IMR-90 (cell line): Measurements from ENCODE around the gene SLC7A9. TPM values are rescaled to one million over a fixed set of nuclear protein-coding genes. Genes with fewer than 3 reads are reported as not detected.

Experiments used
- ATAC-seq: fragments of 200-7000 bp; cut with Tn5 transposase; 2 replicates; pipeline ENCODE4 v1.9.1; 2020; ENCODE audit warnings: low read depth, mild to moderate bottlenecking, moderate library complexity
- BruUV-seq: library from RNA; stranded (reverse); fragments of 400-500 nt; replicated peaks from 2 replicates; lab custom pipeline; 2021; lab: Mats Ljungman, UMichigan
- CTCF ChIA-PET: fragments of 300-600 bp; formaldehyde crosslinking; extraction: SDS; loops from one replicate; lab custom pipeline; 2021; ENCODE audit warnings: antibody characterized with exemption; lab: Yijun Ruan, JAX
- POLR2A ChIA-PET: fragments of 300-600 bp; sonication (Branson Sonifier 250); formaldehyde crosslinking; loops from one replicate; lab custom pipeline; 2022; ENCODE audit warnings: antibody characterized with exemption; ENCODE audit not compliant: unreplicated experiment; lab: Charles Lee
- DNase-seq: peaks from one replicate; pipeline ENCODE4 v3.0.0; 2013
- H2AFZ ChIP-seq: replicated peaks from 2 replicates; pipeline ENCODE3; 2013; ENCODE audit warnings: low read length, mild to moderate bottlenecking; ENCODE audit not compliant: poor library complexity
- H2AK5ac ChIP-seq: 2 replicates; pipeline ENCODE4 v1.6.1; 2013; ENCODE audit warnings: low read depth, low read length, inconsistent platforms
- H2AK9ac ChIP-seq: replicated peaks from 2 replicates; pipeline ENCODE3; 2013; ENCODE audit warnings: mild to moderate bottlenecking, low read depth, low read length, moderate library complexity; ENCODE audit not compliant: poor library complexity
- H2BK120ac ChIP-seq: 2 replicates; pipeline ENCODE4 v1.6.1; 2013; ENCODE audit warnings: low read depth, low read length, inconsistent platforms
- H2BK15ac ChIP-seq: 3 replicates; pipeline ENCODE4 v1.6.1; 2013; ENCODE audit warnings: low read depth, low read length, inconsistent platforms
- H2BK20ac ChIP-seq: 2 replicates; pipeline ENCODE4 v1.6.1; 2013; ENCODE audit warnings: low read depth, mild to moderate bottlenecking, inconsistent platforms, low read length, moderate library complexity
- H2BK5ac ChIP-seq: 2 replicates; pipeline ENCODE4 v1.6.1; 2013; ENCODE audit warnings: mild to moderate bottlenecking, low read depth, low read length, inconsistent platforms; ENCODE audit not compliant: poor library complexity, severe bottlenecking
- H3K14ac ChIP-seq: replicated peaks from 2 replicates; pipeline ENCODE4 v1.6.1; 2013; ENCODE audit warnings: low read depth, low read length, inconsistent platforms
- H3K18ac ChIP-seq: 2 replicates; pipeline ENCODE4 v1.6.1; 2013; ENCODE audit warnings: low read depth, low read length, control low read depth
- H3K23ac ChIP-seq: 2 replicates; pipeline ENCODE4 v1.6.1; 2013; ENCODE audit warnings: low read depth, low read length, inconsistent platforms
- H3K27ac ChIP-seq: 2 replicates; pipeline ENCODE4 v1.5.1; 2013; ENCODE audit warnings: mild to moderate bottlenecking, control low read depth, low read length; ENCODE audit not compliant: insufficient read depth
- H3K27me3 ChIP-seq: 2 replicates; pipeline ENCODE4 v1.6.1; 2013; ENCODE audit warnings: low read length; ENCODE audit not compliant: control insufficient read depth, insufficient read depth
- H3K36me3 ChIP-seq: 2 replicates; pipeline ENCODE4 v1.6.1; 2013; ENCODE audit warnings: low read length, mixed read lengths; ENCODE audit not compliant: control insufficient read depth, insufficient read depth
- H3K4ac ChIP-seq: 2 replicates; pipeline ENCODE4 v1.6.1; 2013; ENCODE audit warnings: low read depth, low read length, inconsistent platforms
- H3K4me1 ChIP-seq: 2 replicates; pipeline ENCODE4 v1.6.1; 2013; ENCODE audit warnings: low read length, mixed read lengths; ENCODE audit not compliant: control insufficient read depth, insufficient read depth
- H3K4me2 ChIP-seq: 2 replicates; pipeline ENCODE4 v1.6.1; 2013; ENCODE audit warnings: low read depth, mild to moderate bottlenecking, control low read depth, low read length, moderate library complexity
- H3K4me3 ChIP-seq: 2 replicates; pipeline ENCODE4 v1.5.1; 2013; ENCODE audit warnings: low read depth, mild to moderate bottlenecking, control low read depth, low read length, moderate library complexity; ENCODE audit not compliant: insufficient read depth
- H3K56ac ChIP-seq: 2 replicates; pipeline ENCODE4 v1.6.1; 2013; ENCODE audit warnings: low read length, inconsistent platforms; ENCODE audit not compliant: insufficient read depth; ENCODE audit errors: extremely low read depth
- H3K79me1 ChIP-seq, 2 experiments: 2 replicates each; pipeline ENCODE4 v1.6.1; 2013; ENCODE audit warnings: low read length in 2 of 2, inconsistent platforms in 1 of 2, low read depth in 1 of 2
- H3K9ac ChIP-seq: 2 replicates; pipeline ENCODE4 v1.6.1; 2013; ENCODE audit warnings: low read depth, low read length, control low read depth
- H3K9me1 ChIP-seq: 2 replicates; pipeline ENCODE4 v1.6.1; 2013; ENCODE audit warnings: low read length, inconsistent platforms; ENCODE audit not compliant: insufficient read depth
- H3K9me3 ChIP-seq: 2 replicates; pipeline ENCODE4 v1.6.1; 2013; ENCODE audit warnings: low read length; ENCODE audit not compliant: control insufficient read depth, insufficient read depth
- H4K20me1 ChIP-seq: 2 replicates; pipeline ENCODE4 v1.6.1; 2013; ENCODE audit warnings: low read length, inconsistent platforms; ENCODE audit not compliant: insufficient read depth
- H4K5ac ChIP-seq: 2 replicates; pipeline ENCODE4 v1.6.1; 2013; ENCODE audit warnings: mild to moderate bottlenecking, low read depth, low read length, control low read depth
- H4K8ac ChIP-seq, 2 experiments: 2 replicates each; pipeline ENCODE4 v1.6.1; 2013; ENCODE audit warnings: low read depth in 2 of 2, low read length in 2 of 2, control low read depth in 1 of 2, inconsistent platforms in 1 of 2
- H4K91ac ChIP-seq: 2 replicates; pipeline ENCODE4 v1.6.1; 2013; ENCODE audit warnings: low read depth, low read length, inconsistent platforms; ENCODE audit not compliant: insufficient read depth
- BHLHE40 ChIP-seq: fragments of 150-350 bp; IDR thresholded peaks from 2 replicates; pipeline ENCODE4 v1.6.1; 2016; ENCODE audit warnings: mild to moderate bottlenecking, low read depth, low read length
- CEBPB ChIP-seq: IDR thresholded peaks from 2 replicates; pipeline ENCODE4 v1.6.1; 2012; ENCODE audit warnings: low read depth, low read length, improper control_type of control experiment
- CHD1 ChIP-seq: IDR thresholded peaks from 2 replicates; pipeline ENCODE4 v1.6.1; 2012; ENCODE audit warnings: low read depth, low read length, improper control_type of control experiment
- FOS ChIP-seq: fragments of 150-350 bp; IDR thresholded peaks from 2 replicates; pipeline ENCODE4 v1.6.1; 2016; ENCODE audit warnings: low read depth, low read length
- MAFK ChIP-seq: IDR thresholded peaks from 2 replicates; pipeline ENCODE4 v1.6.1; 2012; ENCODE audit warnings: low read depth, low read length, improper control_type of control experiment
- MAZ ChIP-seq: IDR thresholded peaks from 2 replicates; pipeline ENCODE4 v1.6.1; 2012; ENCODE audit warnings: low read depth, mild to moderate bottlenecking, low read length, improper control_type of control experiment, moderate library complexity, borderline replicate concordance
- MXI1 ChIP-seq: IDR thresholded peaks from 2 replicates; pipeline ENCODE4 v1.6.1; 2012; ENCODE audit warnings: low read depth, mild to moderate bottlenecking, low read length, moderate library complexity, borderline replicate concordance
- NFE2L2 ChIP-seq: fragments of 150-350 bp; IDR thresholded peaks from 2 replicates; pipeline ENCODE4 v1.6.1; 2016; ENCODE audit warnings: low read depth, mild to moderate bottlenecking, low read length
- POLR2A ChIP-seq: IDR thresholded peaks from 2 replicates; pipeline ENCODE4 v1.6.1; 2012; ENCODE audit warnings: mild to moderate bottlenecking, low read depth, low read length
- RAD21 ChIP-seq: IDR thresholded peaks from 2 replicates; pipeline ENCODE4 v1.6.1; 2012; ENCODE audit warnings: low read length, improper control_type of control experiment
- RCOR1 ChIP-seq: IDR thresholded peaks from 2 replicates; pipeline ENCODE4 v1.6.1; 2012; ENCODE audit warnings: mild to moderate bottlenecking, low read length, improper control_type of control experiment; ENCODE audit not compliant: insufficient replicate concordance
- RFX5 ChIP-seq: IDR thresholded peaks from 2 replicates; pipeline ENCODE4 v1.8.0; 2012; ENCODE audit warnings: low read depth, mild to moderate bottlenecking, low read length, moderate library complexity
- SMC3 ChIP-seq: fragments of 150-350 bp; IDR thresholded peaks from 2 replicates; pipeline ENCODE4 v1.6.1; 2016; ENCODE audit warnings: low read depth, mild to moderate bottlenecking, antibody characterized with exemption, low read length, moderate library complexity
- WGBS, 2 experiments: methylation state at CpG; one replicate each; pipeline versions ENCODE4 v1.1.5 to v1.1.7; 2013; ENCODE audit warnings: missing lambda C conversion rate in 2 of 2; ENCODE audit not compliant: insufficient read length in 1 of 2; ENCODE audit errors: extremely low coverage in 2 of 2; 5-methylcytosine and 5-hydroxymethylcytosine counted together
- dilution Hi-C: fragments of 300-500 bp; cut with HindIII; formaldehyde crosslinking; loops from one replicate; pipeline ENCODE4 v1.14.3; 2018; ENCODE audit warnings: low sequenced_read_pairs; ENCODE audit not compliant: unreplicated experiment
- in situ Hi-C: fragments of 300-500 bp; cut with MboI; formaldehyde crosslinking; loops from 3 replicates; pipeline ENCODE4 v1.14.3; 2019; ENCODE audit warnings: low sequenced_read_pairs, inconsistent platforms, mixed read lengths
- intact Hi-C: fragments of 100-400 bp; cut with micrococcal nuclease; formaldehyde crosslinking; loops from 2 replicates; pipeline ENCODE4 v1.10.0; 2022
- polyA plus RNA-seq, 3 experiments: library from polyadenylated mRNA; depleted of rRNA; stranded (reverse); fragments of >200 nt; gene quantifications; 2 replicates each; pipeline ENCODE4 v1.2.3, GENCODE V29; 2012; ENCODE audit warnings: low replicate concordance in 1 of 3
- total RNA-seq: library from RNA; depleted of rRNA; stranded (reverse); fragments of >200 nt; gene quantifications from 2 replicates; pipeline ENCODE4 v1.2.3, GENCODE V29; 2012
- TF ChIP-seq, protein P1 (sequence below): conservative IDR thresholded peaks from 2 replicates; pipeline ENCODE4 v1.5.1; 2012; ENCODE audit warnings: mild to moderate bottlenecking, low read depth, low read length, improper control_type of control experiment
- TF ChIP-seq, protein P2 (sequence below): fragments of 150-350 bp; IDR thresholded peaks from 2 replicates; pipeline ENCODE4 v1.6.1; 2017; ENCODE audit warnings: mild to moderate bottlenecking, antibody characterized with exemption, low read length, low read depth
- TF ChIP-seq, protein P3 (sequence below): fragments of 150-350 bp; IDR thresholded peaks from 2 replicates; pipeline ENCODE4 v1.6.1; 2016; ENCODE audit warnings: low read depth, mild to moderate bottlenecking, low read length, moderate library complexity, borderline replicate concordance

SLC7A9 gene
- total and polyA plus RNA-seq, 2 of the 4 experiments (the other 2 are of a cell fraction), result not detected

DNA sequence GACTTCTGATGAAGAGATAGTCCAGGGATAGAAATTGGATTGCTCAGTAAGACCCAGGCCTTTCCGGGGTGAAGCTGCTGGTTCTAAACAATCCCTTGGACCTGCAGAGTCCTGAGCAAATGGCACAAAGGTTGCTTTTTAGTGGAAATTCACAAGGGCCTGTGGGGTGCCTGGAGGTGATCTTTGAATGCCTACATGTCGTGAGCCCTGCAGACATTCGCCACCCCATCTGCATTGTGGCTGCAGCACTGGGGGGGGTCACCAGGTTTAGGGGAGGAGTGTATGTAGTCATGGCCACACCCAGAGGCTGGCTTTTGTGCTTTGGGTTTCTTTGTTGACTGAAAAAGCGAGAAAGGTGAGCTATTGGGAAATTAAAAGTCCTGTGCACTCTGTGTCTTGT is 41.4 kb downstream of the SLC7A9 start:
- Histone ChIP-seq H2BK120ac (no peak overlapping the region), H3K27ac (no peak overlapping the region), H2AK5ac (no peak overlapping the region), H3K9me3 (no peaks in the 10 kb centered on the region), H3K56ac (no peak overlapping the region), H2BK20ac (no peak overlapping the region), H3K79me1 (no peaks in the 10 kb centered on the region), H3K4me3 (no peak overlapping the region), H3K4me2 (no peak overlapping the region), H3K4me1 (no peaks in the 10 kb centered on the region), H3K36me3 (no peaks in the 10 kb centered on the region), H3K27me3 (peaks cover 10% of the 10 kb centered on the region), H3K18ac (no peak overlapping the region), H4K5ac (no peak overlapping the region), H3K4ac (no peak overlapping the region), H4K8ac (no peak overlapping the region), H2AK9ac (no peak overlapping the region), H3K23ac (no peak overlapping the region), H2BK5ac (no peak overlapping the region), H4K91ac (no peak overlapping the region), H3K9me1 (no peaks in the 10 kb centered on the region), H4K20me1 (no peaks in the 10 kb centered on the region), H3K14ac (no peak overlapping the region), H2AFZ (no peak overlapping the region), H2BK15ac (no peak overlapping the region), H3K9ac (no peak overlapping the region)
- no peak for TF ChIP-seq BHLHE40
- TF ChIP-seq MAZ, result no peak
- TF ChIP-seq CEBPB, result no peak
- no peak for TF ChIP-seq NFE2L2
- no peak for TF ChIP-seq MXI1
- no peak for TF ChIP-seq RAD21
- no peak for TF ChIP-seq MAFK
- TF ChIP-seq, protein P1, sequence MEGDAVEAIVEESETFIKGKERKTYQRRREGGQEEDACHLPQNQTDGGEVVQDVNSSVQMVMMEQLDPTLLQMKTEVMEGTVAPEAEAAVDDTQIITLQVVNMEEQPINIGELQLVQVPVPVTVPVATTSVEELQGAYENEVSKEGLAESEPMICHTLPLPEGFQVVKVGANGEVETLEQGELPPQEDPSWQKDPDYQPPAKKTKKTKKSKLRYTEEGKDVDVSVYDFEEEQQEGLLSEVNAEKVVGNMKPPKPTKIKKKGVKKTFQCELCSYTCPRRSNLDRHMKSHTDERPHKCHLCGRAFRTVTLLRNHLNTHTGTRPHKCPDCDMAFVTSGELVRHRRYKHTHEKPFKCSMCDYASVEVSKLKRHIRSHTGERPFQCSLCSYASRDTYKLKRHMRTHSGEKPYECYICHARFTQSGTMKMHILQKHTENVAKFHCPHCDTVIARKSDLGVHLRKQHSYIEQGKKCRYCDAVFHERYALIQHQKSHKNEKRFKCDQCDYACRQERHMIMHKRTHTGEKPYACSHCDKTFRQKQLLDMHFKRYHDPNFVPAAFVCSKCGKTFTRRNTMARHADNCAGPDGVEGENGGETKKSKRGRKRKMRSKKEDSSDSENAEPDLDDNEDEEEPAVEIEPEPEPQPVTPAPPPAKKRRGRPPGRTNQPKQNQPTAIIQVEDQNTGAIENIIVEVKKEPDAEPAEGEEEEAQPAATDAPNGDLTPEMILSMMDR, result no peak
- no peak for TF ChIP-seq RFX5
- TF ChIP-seq FOS, result no peak
- no peak for TF ChIP-seq SMC3
- TF ChIP-seq CHD1, result no peak
- TF ChIP-seq, protein P2, sequence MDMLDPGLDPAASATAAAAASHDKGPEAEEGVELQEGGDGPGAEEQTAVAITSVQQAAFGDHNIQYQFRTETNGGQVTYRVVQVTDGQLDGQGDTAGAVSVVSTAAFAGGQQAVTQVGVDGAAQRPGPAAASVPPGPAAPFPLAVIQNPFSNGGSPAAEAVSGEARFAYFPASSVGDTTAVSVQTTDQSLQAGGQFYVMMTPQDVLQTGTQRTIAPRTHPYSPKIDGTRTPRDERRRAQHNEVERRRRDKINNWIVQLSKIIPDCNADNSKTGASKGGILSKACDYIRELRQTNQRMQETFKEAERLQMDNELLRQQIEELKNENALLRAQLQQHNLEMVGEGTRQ, result no peak
- TF ChIP-seq POLR2A, result no peak
- no peak for TF ChIP-seq RCOR1
- TF ChIP-seq, protein P3, sequence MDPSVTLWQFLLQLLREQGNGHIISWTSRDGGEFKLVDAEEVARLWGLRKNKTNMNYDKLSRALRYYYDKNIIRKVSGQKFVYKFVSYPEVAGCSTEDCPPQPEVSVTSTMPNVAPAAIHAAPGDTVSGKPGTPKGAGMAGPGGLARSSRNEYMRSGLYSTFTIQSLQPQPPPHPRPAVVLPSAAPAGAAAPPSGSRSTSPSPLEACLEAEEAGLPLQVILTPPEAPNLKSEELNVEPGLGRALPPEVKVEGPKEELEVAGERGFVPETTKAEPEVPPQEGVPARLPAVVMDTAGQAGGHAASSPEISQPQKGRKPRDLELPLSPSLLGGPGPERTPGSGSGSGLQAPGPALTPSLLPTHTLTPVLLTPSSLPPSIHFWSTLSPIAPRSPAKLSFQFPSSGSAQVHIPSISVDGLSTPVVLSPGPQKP, result no peak
- no peak for DNase-seq
- in situ Hi-C loops (no loop called here), dilution Hi-C loops (no loop called here), intact Hi-C loops (no loop called here)
- WGBS, 2 experiments, result 50% methylated on average over 4 of the region's 4 CpGs; no CpG with 5 or more reads in 1 of the 2 experiments
- POLR2A ChIA-PET, result no interaction called here
- CTCF ChIA-PET, result interaction anchor here (0.6 kb wide), 1 partner anchor 22 kb away, joined by 3 read pairs; no protein-coding TSS in a partner anchor
- BruUV-seq, result no TSS peak
- no peak for ATAC-seq
